Hepatocyte (in vitro differentiated cells): ENCODE data around the gene NPY2R. TPM values are rescaled to one million over a fixed set of nuclear protein-coding genes. Genes with fewer than 3 reads are reported as not detected.

Experiments
- DNase-seq: peaks from one replicate; pipeline ENCODE4 v3.0.0-alpha.2; 2016; ENCODE audit warnings: low spot score
- H2AFZ ChIP-seq: fragments of 200-600 bp; sonication (generic); 2 replicates; pipeline ENCODE4 v1.6.0; 2016; ENCODE audit warnings: antibody characterized with exemption, mild to moderate bottlenecking
- H3K27ac ChIP-seq: fragments of 200-600 bp; sonication (generic); 2 replicates; pipeline ENCODE4 v1.5.1; 2016; ENCODE audit warnings: mild to moderate bottlenecking
- H3K27me3 ChIP-seq: fragments of 200-600 bp; sonication (generic); 2 replicates; pipeline ENCODE4 v1.6.1; 2016
- H3K36me3 ChIP-seq: fragments of 200-600 bp; sonication (generic); replicated peaks from 2 replicates; pipeline ENCODE4 v1.5.1; 2016; ENCODE audit warnings: low read depth; ENCODE audit not compliant: insufficient read depth
- H3K4me1 ChIP-seq: fragments of 200-600 bp; sonication (generic); 2 replicates; pipeline ENCODE4 v1.5.1; 2016; ENCODE audit warnings: mild to moderate bottlenecking, moderate library complexity; ENCODE audit not compliant: insufficient read depth
- H3K4me2 ChIP-seq: fragments of 200-600 bp; sonication (generic); 2 replicates; pipeline ENCODE4 v1.6.0; 2016
- H3K4me3 ChIP-seq: fragments of 200-600 bp; sonication (generic); 2 replicates; pipeline ENCODE4 v1.5.1; 2016; ENCODE audit warnings: mild to moderate bottlenecking
- H3K79me2 ChIP-seq: fragments of 200-600 bp; sonication (generic); 2 replicates; pipeline ENCODE4 v1.6.0; 2017; ENCODE audit warnings: mild to moderate bottlenecking
- H3K9me2 ChIP-seq: fragments of 200-600 bp; sonication (generic); replicated peaks from 2 replicates; pipeline ENCODE4 v1.6.0; 2017; ENCODE audit warnings: mild to moderate bottlenecking; ENCODE audit not compliant: insufficient read depth
- H3K9me3 ChIP-seq: fragments of 200-600 bp; sonication (generic); 2 replicates; pipeline ENCODE4 v1.5.1; 2016; ENCODE audit warnings: low read depth, mild to moderate bottlenecking
- H4K20me1 ChIP-seq: fragments of 200-600 bp; sonication (generic); 2 replicates; pipeline ENCODE4 v1.6.0; 2016; ENCODE audit warnings: mild to moderate bottlenecking; ENCODE audit not compliant: insufficient read depth, poor library complexity, severe bottlenecking
- EZH2 ChIP-seq: fragments of 200-600 bp; sonication (generic); IDR thresholded peaks from 2 replicates; pipeline ENCODE4 v1.6.1; 2016; ENCODE audit warnings: antibody characterized with exemption, mild to moderate bottlenecking, borderline replicate concordance
- EZH2phosphoT487 ChIP-seq: fragments of 200-600 bp; sonication (generic); IDR thresholded peaks from one replicate; pipeline ENCODE4 v1.6.1; 2018; ENCODE audit warnings: antibody characterized with exemption, mild to moderate bottlenecking, low read depth, moderate library complexity; ENCODE audit not compliant: unreplicated experiment, severe bottlenecking
- WGBS: methylation state at CpG from one replicate; pipeline ENCODE4 v1.1.6; 2016; ENCODE audit warnings: low lambda C conversion rate; ENCODE audit errors: missing lambda C conversion rate; 5-methylcytosine and 5-hydroxymethylcytosine counted together
- polyA plus RNA-seq: library from polyadenylated mRNA; unstranded; fragments of >200 nt; fragmentation: Nextera tagmentation; extraction: Ambion mirVana; gene quantifications from 2 replicates; pipeline ENCODE4 v1.2.1, GENCODE V29; 2016
- total RNA-seq: library from RNA; depleted of rRNA; stranded (reverse); fragments of >200 nt; gene quantifications from 2 replicates; pipeline ENCODE4 v1.2.3, GENCODE V29; 2014
- TF ChIP-seq, protein P1 (sequence below): fragments of 200-600 bp; sonication (generic); IDR thresholded peaks from 2 replicates; pipeline ENCODE4 v1.5.1; 2016; ENCODE audit warnings: antibody characterized with exemption, mild to moderate bottlenecking; ENCODE audit not compliant: poor library complexity

Gene NPY2R
- total and polyA plus RNA-seq, 2 experiments from 2014 or later, result 1.1 to 1.9 TPM

- H2AFZ ChIP-seq, result no peak overlapping the region
- WGBS, result 86% methylated on average over 1 of the region's 1 CpG
- H4K20me1 ChIP-seq, result no peaks in the 10 kb centered on the region
- H3K4me1 ChIP-seq, result no peaks in the 10 kb centered on the region
- no peak for DNase-seq
- H3K4me3 ChIP-seq, result no peak overlapping the region
- H3K27me3 ChIP-seq, result no peaks in the 10 kb centered on the region
- no peak overlapping the region for H3K27ac ChIP-seq
- no peak overlapping the region for H3K4me2 ChIP-seq
- no peak for TF ChIP-seq EZH2phosphoT487
- TF ChIP-seq, protein P1, sequence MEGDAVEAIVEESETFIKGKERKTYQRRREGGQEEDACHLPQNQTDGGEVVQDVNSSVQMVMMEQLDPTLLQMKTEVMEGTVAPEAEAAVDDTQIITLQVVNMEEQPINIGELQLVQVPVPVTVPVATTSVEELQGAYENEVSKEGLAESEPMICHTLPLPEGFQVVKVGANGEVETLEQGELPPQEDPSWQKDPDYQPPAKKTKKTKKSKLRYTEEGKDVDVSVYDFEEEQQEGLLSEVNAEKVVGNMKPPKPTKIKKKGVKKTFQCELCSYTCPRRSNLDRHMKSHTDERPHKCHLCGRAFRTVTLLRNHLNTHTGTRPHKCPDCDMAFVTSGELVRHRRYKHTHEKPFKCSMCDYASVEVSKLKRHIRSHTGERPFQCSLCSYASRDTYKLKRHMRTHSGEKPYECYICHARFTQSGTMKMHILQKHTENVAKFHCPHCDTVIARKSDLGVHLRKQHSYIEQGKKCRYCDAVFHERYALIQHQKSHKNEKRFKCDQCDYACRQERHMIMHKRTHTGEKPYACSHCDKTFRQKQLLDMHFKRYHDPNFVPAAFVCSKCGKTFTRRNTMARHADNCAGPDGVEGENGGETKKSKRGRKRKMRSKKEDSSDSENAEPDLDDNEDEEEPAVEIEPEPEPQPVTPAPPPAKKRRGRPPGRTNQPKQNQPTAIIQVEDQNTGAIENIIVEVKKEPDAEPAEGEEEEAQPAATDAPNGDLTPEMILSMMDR, result no peak
- TF ChIP-seq EZH2, result no peak
- H3K36me3 ChIP-seq, result no peaks in the 10 kb centered on the region
- H3K79me2 ChIP-seq, result no peaks in the 10 kb centered on the region
- H3K9me3 ChIP-seq, result no peaks in the 10 kb centered on the region
- no peaks in the 10 kb centered on the region for H3K9me2 ChIP-seq
Observed at GRCh38 chr4:155263480-155263879, 55.0 kb downstream of the NPY2R start.

DNA sequence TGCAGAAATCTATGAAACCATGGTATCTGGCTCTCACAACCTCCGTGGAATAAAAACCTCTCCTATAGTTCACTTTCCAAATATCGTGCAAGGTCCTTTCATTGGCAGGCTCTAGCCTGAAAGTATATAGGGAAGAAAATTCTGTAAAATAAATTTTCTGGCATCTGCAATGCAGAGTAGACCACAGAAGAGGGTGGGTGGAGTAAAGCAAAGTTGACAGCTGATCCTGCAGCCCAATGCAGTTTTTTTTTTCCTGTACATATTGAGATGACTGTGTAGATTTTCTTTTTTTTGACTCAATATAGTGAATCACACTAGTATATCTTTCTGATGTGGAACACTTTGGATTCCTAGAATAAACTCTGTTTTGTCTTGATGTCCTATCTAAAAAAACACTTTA lies 56.7 kb downstream of the NPY2R start:
- no peak for DNase-seq
- Histone ChIP-seq H3K27ac (no peak overlapping the region), H2AFZ (no peak overlapping the region), H3K9me3 (no peaks in the 10 kb centered on the region), H3K4me2 (no peak overlapping the region), H3K27me3 (no peaks in the 10 kb centered on the region), H3K36me3 (no peaks in the 10 kb centered on the region), H3K79me2 (no peaks in the 10 kb centered on the region), H3K9me2 (no peaks in the 10 kb centered on the region), H4K20me1 (no peaks in the 10 kb centered on the region), H3K4me3 (no peak overlapping the region), H3K4me1 (no peaks in the 10 kb centered on the region)
- TF ChIP-seq EZH2phosphoT487 (no peak), EZH2 (no peak)
- TF ChIP-seq, protein P1, result no peak
- WGBS, result 84% methylated on average over 2 of the region's 2 CpGs

Other genes starting within 250 kb of the NPY2R start
- gene MAP9, start 168.3 kb downstream of the NPY2R start, total RNA-seq, result 26.7 and 28.7 TPM in 2 replicates
- 27.6 and 29.5 TPM in 2 replicates for gene MAP9, start 168.3 kb downstream of the NPY2R start, polyA plus RNA-seq